ENCODE results near the gene TOMM5.
A peak's percentile ranks its signal among the peaks of the same experiment; 100 is the strongest.

TOMM5 gene

GRCh38 chr9:37555786-37556185 is 36.6 kb downstream of the TOMM5 start:
- peak; percentile 19 for DNase-seq (ENCODE audit: low read depth)
- no peak for TF ChIP-seq CTCF (IDR thresholded peaks at IDR 0.05; ENCODE audit: low read length, missing control alignments)
- H3K4me3 ChIP-seq (replicated peaks; ENCODE audit: low read depth, low read length): no peak overlapping the region

DNA sequence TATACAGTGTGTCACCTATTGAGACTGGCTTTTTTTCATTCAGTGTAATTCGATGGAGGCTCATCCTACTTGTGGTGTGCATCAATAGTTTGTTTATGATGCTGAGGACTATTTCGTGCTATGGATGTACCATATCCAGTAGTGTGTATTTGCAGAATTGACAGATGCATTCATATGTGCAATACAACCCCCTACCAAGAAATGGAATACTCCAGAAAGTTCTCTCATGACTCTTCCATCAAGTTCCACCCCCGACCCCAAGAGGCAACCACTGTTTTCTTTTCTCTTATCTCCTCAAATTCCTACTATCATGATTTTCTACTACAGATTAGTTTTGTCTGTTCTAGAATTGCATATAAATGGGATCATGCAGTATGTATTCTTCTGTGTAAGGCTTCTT is 38.1 kb downstream of the TOMM5 start:
- TF ChIP-seq CTCF (IDR thresholded peaks at IDR 0.05; ENCODE audit: low read length, missing control alignments): no peak
- no peak overlapping the region for H3K4me3 ChIP-seq (replicated peaks; ENCODE audit: low read depth, low read length)
- no peak for DNase-seq (ENCODE audit: low read depth)

DNA sequence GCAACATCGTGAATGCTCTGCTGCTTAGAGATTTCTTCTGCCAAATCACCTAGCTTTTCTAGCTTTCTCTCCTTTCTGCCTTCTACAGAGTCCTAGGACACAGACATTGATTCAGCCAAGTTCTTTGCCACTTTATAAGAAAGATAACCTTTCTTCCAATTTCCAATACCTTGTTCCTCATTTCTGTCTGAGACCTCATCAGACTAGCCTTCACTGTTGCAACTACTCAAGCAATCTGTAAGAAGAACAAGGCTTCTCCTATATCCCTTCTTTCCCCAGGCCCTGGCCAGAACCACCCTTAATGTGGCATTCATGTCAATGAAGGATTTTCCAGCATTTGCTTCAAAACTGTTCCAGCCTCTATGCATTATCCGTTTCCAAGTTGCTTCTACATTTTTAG is 40.5 kb downstream of the TOMM5 start:
- DNase-seq (ENCODE audit: low read depth): no peak

GRCh38 chr9:37551468-37551867 is 40.9 kb downstream of the TOMM5 start:
- no peak for DNase-seq (ENCODE audit: low read depth)
- no peak overlapping the region for H3K4me3 ChIP-seq (replicated peaks; ENCODE audit: low read depth, low read length)
- no peak for TF ChIP-seq CTCF (IDR thresholded peaks at IDR 0.05; ENCODE audit: low read length, missing control alignments)

More for the DNA sequence above, 40.5 kb downstream of the TOMM5 start:
- H3K4me3 ChIP-seq (replicated peaks; ENCODE audit: low read depth, low read length): no peak overlapping the region
- TF ChIP-seq CTCF (IDR thresholded peaks at IDR 0.05; ENCODE audit: low read length, missing control alignments): no peak

DNA sequence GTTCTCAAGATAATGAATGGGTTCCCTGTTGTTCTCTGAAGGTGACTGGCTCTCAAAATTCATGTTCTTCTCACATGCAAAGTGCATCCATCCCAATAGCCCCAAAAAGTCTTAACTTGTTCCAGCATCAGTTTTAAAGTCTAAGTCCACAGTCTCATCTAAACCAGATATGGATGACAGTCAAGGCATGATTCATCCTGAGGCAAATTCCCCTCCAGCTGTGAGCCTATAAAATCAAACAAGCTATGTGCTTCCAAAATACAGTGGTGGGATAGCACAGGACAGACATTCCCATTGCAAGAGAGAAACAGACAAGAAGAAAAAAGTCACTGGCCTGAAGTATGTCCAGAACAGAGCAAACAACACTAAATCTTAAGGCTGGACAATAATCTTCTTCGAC is 41.6 kb downstream of the TOMM5 start:
- H3K4me3 ChIP-seq (replicated peaks; ENCODE audit: low read depth, low read length): no peak overlapping the region
- peak; percentile 7 for DNase-seq (ENCODE audit: low read depth)
- no peak for TF ChIP-seq CTCF (IDR thresholded peaks at IDR 0.05; ENCODE audit: low read length, missing control alignments)

DNA sequence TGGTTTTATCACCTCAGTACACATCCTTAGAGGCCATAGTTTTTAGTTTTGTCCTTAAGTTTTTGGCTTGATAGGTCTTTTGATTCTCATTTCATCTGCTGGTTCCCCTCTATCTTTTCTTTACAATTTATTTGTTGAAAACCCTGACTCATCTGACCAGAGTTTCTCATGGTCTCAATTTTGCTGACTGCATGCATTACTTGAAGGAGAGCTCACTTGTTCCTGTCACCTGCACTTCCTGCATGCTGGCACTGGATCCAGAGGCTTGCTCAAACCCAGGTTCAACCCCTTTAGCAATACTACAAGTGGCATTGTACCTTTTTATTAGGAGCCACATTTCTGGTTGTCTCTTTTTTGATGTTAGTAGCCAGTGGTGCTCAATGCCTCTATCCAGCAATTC is 42.9 kb downstream of the TOMM5 start:
- no peak for DNase-seq (ENCODE audit: low read depth)

More for the DNA sequence above, 42.9 kb downstream of the TOMM5 start:
- no peak for TF ChIP-seq CTCF (IDR thresholded peaks at IDR 0.05; ENCODE audit: low read length, missing control alignments)
- no peak overlapping the region for H3K4me3 ChIP-seq (replicated peaks; ENCODE audit: low read depth, low read length)

Measured in fibroblast of pulmonary artery (primary cell).